HG02571 (cell line): Measurements from ENCODE around the gene OR9G1.
"Not testable (repeated sequence)": the region's sequence is repeated elsewhere in the genome, so short reads cannot be mapped to it uniquely, and the experiment has no call there.

Experiments
- ATAC-seq: cut with Tn5 transposase; IDR thresholded peaks from one replicate; pipeline ENCODE4 v1.9.1; 2021; ENCODE audit warnings: mild to moderate bottlenecking, moderate library complexity; ENCODE audit not compliant: unreplicated experiment

OR9G1 gene

GRCh38 chr11:56698795-56699194 lies at the start of gene OR9G1:
TSS of gene OR9G1 (plus strand) at chr11:56699095. CDS start at chr11:56700388, 1,293 bp downstream.
- no peak for ATAC-seq

DNA sequence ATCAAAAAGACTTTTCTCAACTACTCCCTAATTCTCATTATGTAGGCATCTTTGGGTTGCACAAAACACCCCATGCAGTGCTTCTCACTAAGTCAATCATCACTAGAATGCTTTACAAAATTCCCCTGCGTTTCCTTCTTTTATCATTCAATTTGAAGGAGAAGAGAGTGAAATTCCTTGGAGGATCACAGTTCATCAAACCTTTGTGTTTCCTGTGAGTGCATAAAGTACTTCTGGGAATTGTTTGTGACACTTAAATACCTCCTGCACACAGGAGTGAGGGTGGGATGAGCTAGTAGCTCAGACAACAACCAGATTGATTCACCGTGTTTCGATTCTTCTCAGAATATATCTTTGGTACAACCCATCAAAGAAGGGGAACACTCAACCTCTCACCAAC lies 39.1 kb upstream of the OR9G1 start:
- ATAC-seq, result no peak

GRCh38 chr11:56663386-56663785 lies 35.5 kb upstream of the OR9G1 start, which contains the start of gene OR5AR1:
TSS of gene OR5AR1 (plus strand) at chr11:56663686. CDS start at chr11:56663686, 0 bp downstream.
- no peak for ATAC-seq

DNA sequence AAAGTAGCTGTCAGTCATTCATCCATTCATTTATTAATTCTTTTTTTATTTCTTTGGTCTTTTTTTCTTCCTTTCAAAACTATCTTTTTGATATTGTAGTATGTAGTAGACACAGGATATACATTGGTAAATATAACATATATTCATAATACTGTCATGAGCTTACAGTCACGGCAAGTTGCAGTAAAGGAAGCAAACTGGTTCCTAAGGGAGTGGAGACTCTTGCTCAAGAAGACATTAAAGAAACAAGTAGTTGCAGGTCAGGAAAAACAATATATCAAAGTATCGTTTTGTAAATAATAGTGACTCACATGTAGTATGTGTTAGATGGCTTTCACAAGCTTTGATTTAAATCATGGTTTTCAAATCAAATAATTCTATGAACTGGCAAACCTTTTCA lies 27.9 kb upstream of the OR9G1 start:
- ATAC-seq, result no peak

- ATAC-seq, result no peak
Measured at GRCh38 chr11:56688554-56689100, 10.3 kb upstream of the OR9G1 start.

DNA sequence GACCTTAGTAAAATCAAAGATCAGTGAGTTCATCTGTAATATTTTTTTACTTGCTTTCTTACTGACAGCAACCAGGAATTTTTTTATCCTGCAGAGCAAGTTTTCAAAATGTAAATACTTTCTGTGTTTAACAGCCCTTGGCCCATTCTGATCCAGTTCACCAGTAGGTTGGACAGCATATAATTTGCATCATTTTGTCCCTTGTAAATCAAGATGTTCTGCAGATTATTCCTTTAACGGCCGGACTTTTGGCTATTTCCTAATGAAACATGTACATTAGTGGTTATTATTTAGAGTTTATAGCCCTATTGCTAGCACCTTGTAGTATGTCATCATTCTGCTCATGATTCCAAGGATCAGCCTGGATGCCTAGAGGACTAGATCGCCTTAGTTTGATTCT lies 7.7 kb upstream of the OR9G1 start:
- ATAC-seq, result not testable (repeated sequence)

GRCh38 chr11:56693428-56693827 lies 5.5 kb upstream of the OR9G1 start:
- ATAC-seq, result no peak

DNA sequence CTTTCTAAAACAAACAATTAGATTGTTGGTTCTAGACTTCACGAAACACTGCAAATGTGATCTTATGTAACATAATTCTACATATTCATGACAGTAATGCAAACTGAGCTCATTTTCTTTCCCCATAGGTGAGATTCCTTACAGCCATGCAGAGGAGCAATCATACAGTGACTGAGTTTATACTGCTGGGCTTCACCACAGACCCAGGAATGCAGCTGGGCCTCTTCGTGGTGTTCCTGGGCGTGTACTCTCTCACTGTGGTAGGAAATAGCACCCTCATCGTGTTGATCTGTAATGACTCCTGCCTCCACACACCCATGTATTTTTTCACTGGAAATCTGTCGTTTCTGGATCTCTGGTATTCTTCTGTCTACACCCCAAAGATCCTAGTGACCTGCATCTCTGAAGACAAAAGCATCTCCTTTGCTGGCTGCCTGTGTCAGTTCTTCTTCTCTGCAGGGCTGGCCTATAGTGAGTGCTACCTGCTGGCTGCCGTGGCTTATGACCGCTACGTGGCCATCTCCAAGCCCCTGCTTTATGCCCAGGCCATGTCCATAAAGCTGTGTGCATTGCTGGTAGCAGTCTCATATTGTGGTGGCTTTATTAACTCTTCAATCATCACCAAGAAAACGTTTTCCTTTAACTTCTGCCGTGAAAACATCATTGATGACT lies 1.5 kb downstream of the OR9G1 start:
- no peak for ATAC-seq

DNA sequence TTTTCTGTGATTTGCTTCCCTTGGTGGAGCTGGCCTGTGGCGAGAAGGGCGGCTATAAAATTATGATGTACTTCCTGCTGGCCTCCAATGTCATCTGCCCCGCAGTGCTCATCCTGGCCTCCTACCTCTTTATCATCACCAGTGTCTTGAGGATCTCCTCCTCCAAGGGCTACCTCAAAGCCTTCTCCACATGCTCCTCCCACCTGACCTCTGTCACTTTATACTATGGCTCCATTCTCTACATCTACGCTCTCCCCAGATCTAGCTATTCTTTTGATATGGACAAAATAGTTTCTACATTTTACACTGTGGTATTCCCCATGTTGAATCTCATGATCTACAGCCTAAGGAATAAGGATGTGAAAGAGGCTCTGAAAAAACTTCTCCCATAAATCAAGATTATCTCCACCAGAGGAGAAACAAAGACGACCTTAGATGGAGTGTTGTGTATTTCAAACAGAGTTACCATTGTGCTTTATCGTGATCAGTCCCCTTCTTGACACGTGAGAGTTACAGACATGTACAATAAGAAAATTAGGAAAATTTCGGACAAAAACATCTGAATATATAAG lies 2.1 kb downstream of the OR9G1 start:
- no peak for ATAC-seq

- no peak for ATAC-seq
Measured at GRCh38 chr11:56705784-56706396, 7.0 kb downstream of the OR9G1 start.

GRCh38 chr11:56706486-56706885 lies 7.6 kb downstream of the OR9G1 start:
- no peak for ATAC-seq

GRCh38 chr11:56714206-56714605 lies 15.3 kb downstream of the OR9G1 start:
- no peak for ATAC-seq

DNA sequence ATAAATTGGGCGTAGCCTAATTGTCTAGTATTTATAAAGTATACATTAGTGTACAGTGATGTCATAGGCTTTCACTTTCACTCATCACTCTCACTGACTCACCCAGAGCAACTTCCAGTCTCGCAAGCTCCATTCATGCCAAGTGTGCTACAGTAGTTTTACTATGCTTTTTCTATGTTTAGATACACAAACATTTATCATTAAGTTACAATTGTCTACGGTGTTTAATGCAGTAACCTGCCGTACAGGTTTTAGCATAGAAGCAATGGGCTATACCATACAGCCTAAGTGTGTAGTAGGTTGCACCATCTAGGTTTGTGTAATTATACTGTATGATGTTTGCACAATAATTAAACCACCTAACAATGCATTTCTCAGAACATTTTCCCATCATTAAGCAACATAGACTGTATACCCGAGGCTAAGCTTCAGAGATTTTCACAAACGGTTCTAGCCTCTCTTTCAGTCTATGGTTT lies 17.5 kb downstream of the OR9G1 start:
- no peak for ATAC-seq

GRCh38 chr11:56720513-56720912 lies 21.6 kb downstream of the OR9G1 start:
- no peak for ATAC-seq

DNA sequence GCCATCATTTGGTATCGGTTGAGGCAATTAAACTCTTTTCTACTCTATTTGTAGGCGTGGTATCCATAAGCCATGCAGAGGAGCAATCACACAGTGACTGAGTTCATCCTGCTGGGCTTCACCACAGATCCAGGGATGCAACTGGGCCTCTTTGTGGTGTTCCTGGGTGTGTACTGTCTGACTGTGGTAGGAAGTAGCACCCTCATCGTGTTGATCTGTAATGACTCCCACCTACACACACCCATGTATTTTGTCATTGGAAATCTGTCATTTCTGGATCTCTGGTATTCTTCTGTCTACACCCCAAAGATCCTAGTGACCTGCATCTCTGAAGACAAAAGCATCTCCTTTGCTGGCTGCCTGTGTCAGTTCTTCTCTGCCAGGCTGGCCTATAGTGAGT lies 41.2 kb downstream of the OR9G1 start:
- ATAC-seq, result no peak

GRCh38 chr11:56740886-56741285 lies 42.0 kb downstream of the OR9G1 start:
- ATAC-seq, result no peak

- no peak for ATAC-seq
Measured at GRCh38 chr11:56748597-56748996, 49.7 kb downstream of the OR9G1 start, which contains the start of gene OR9G4. TSS of gene OR9G4 (minus strand) at chr11:56748697. CDS start at chr11:56743766, 4,931 bp downstream.

GRCh38 chr11:56750190-56750589 lies 51.3 kb downstream of the OR9G1 start:
- no peak for ATAC-seq

DNA sequence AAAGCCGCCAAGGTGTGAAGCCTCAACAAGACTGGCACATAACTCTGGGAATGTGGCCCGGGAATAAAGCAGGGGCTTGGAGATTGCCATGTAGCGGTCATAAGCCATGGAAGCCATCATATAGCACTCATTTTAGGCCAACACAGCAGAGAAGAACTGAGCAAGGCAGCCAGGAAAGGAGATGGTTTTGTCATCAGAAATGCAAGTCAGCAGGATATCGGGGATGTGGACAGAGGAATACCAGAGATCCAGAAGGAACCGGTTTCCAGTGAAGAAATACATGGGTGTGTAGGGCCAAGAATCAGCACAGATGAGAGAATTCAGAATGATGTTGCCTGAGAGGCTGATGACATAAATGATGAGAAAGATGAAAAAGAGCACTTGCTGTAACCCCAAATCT lies 52.6 kb downstream of the OR9G1 start:
- ATAC-seq, result no peak
